Measurements from ENCODE around the gene ST3GAL2.
"Not testable (repeated sequence)": the region's sequence is repeated elsewhere in the genome, so short reads cannot be mapped to it uniquely, and the experiment has no call there.

The ST3GAL2 gene

GRCh38 chr16:70381604-70382342 lies 57.1 kb downstream of the ST3GAL2 start:
- no peak for DNase-seq

DNA sequence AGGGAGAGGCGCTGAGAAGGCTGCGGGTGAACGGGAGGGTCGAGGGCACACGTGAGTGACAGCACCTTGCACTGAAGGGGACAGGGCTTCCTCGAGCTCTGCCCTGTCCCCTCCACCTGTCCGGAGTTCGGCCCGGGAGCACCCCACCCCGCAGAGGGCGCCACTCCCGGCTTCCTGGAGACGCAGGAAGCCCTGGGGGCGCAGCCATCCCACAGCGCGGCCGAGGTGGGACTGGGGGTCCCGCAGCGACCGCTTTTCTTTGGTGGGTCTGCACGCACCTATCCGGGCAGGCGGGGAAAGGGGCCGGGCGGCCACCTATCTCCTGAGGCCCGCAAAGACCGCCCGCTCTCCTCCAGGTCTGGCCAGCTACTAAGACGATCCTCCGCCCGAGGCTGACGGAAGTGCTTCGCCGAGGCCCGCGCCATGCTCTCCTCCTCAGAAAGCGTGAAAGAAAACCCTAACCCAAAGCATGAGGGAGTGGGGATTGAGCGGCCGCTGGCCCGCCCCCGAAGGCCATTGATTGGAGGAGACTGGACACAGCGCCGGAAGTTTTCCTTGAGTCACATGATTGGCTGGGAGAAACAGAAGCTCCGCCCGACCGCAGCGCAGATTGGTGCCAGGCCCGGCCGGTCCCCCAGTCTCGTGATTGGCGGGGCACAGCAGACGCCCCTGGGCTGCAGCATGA lies 57.8 kb downstream of the ST3GAL2 start:
- peak; percentile 98 for DNase-seq

DNA sequence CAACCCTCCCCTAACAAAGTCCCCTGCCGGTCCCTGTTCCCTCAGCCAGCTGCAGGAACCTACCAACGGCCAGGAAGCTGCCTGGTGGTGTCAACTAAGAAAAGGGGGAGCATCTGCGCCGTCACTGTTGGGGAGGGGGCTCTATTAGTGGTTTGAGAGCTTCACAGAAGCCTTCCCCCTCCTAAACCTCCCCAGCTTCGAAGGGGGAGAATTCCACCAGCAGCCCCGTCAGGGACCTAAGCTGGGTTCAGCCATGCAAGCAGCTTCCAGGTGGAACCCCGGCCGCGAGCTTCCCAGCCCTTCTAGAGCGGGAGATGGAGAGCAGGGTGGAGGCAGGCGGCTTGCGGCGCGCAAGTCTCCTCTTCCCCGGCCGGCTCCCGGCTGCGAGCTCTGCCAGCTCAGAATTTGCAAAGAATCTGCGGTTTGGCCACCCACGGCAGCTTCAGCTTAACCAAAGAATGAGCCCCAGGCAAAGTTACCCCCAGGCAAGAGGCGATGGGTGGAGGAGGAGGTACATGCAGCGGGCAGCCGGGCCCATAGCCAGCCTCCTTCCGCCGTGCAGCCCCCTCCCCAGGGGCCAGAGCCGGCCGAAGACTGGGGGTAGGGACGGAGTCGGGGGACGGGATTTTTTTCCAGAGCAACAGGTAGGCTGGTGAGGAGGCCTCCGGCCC lies 58.5 kb downstream of the ST3GAL2 start:
- peak; percentile 96 for DNase-seq

DNA sequence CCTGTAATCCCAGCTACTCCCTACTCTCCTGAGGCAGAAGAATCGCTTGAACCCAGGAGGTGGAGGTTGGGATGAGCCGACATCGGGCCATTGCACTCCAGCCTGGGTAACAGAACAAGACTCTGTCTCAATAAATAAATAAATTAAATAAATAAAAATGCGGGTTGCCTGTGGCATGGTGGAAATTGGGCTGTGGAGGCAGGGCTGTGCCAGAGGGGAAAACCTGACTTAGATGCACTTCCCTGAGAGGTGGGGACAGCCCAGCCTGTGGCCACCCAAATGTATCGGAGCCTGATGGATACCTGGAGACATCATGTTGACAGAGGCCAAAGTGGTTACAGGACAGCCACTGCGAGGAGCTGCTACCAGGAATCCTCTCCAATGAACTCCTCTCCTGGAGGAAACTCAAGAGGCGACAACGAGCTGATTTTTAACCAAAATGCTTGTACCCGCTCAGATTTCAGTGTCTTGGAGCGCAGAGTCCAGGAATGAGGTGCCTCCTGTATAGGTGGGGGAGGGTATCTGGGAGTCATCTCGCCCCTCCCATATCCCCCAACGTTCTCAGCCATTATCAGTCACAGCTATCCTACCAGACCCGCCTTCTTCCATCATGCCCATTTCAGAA lies 59.9 kb downstream of the ST3GAL2 start:
- DNase-seq: no peak

- DNase-seq: no peak
These were observed 61.1 kb downstream of the ST3GAL2 start for GRCh38 chr16:70377782-70378181.

DNA sequence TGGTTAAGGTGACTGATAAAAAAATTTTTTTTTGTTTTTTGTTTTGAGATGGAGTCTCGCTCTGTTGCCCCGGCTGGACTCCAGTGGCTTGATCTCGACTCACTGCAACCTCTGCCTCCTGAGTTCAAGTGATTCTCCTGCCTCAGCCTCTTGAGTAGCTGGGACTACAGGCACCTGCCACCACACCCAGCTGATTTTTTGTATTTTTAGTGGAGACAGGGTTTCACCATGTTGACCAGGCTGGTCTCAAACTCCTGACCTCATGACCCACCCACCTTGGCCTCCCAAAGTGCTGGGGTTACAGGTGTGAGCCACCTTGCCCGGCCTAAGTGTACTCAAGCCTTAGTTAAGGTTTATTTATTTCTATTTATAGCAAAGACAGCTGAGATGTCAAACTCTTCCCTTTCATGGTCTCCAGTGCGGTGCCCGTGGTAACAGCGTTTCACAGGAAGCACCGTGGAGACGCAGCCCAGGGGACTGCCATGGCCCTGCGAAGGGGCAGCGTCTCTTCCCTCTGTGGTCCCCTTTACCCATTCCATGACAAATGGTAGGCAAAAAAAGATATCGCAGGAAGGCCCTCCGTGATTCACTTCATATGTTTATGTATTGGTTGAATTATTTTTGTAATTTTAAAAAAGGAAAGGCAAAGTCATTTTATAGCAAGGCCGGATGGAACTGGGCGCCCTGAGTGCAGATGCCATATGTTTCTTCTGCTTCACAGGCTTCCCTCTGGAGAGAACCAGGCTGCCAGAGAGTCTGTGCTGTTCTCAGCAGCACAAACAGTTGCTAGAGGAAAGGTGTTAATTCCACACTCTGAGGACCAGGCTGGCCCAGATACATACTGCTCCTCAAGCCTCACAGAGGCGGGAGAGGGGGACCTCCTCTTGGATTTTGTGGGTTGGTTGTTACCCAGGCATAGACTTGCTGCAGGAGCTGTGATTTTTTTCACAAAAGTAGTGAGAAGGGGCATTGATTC lies 63.0 kb downstream of the ST3GAL2 start:
- no peak for DNase-seq

- DNase-seq: no peak
These were observed 64.7 kb downstream of the ST3GAL2 start for GRCh38 chr16:70374213-70374612.

DNA sequence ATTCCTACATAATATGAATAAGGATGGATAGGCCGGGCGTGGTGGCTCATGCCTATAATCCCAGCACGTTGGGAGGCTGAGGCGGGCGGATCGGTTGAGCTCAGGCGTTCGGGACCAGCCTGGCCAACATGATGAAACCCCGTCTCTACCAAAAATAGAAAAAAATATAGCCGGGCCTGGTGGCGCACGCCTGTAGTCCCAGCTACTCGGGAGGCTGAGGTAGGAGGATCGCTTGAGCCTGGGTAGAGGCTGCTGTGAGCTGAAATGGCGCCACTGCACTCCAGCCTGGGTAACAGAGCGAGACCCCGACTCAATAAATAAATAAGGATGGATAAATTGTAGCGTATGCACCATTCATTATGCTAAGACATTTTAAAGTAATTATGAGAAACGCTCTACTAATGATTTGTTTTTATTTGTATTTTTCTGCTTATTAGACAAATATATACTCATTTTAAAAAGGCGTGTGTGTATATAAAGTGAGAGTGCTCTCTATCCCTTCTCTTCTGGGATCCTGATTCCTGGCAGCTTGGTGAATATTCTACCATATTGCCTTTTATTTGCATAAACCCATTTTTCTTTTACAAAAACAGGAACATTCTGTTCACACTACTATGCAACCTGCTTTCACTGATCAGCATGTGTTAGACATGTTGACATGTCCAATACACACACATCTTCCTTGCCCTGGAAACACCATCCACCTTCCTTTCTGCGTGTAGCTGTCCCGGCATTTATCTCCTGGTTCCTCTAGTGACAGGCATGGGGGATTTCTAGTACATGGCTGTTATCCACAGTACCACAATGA lies 65.8 kb downstream of the ST3GAL2 start:
- no peak for DNase-seq

DNA sequence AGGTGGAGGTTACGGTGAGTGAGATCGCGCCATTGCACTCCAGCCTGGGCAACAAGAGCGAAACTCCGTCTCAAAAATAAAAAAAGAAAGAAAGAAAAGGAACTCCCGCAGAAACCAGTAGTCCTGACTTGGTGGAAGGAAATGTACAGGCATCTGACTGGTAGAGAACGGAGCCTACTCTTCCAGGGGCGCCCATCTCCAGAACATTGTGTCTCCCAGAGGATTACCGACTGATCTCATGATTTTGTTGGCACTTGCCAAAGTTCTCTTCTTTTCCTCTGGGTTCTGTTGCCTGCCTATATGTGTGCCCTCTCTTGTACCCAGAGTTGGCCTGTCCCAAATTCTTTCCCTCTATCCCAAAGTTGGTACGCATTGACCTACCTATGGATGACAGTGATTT lies 68.0 kb downstream of the ST3GAL2 start:
- no peak for DNase-seq

GRCh38 chr16:70370145-70370544 lies 68.8 kb downstream of the ST3GAL2 start:
- DNase-seq: peak; percentile 38

DNA sequence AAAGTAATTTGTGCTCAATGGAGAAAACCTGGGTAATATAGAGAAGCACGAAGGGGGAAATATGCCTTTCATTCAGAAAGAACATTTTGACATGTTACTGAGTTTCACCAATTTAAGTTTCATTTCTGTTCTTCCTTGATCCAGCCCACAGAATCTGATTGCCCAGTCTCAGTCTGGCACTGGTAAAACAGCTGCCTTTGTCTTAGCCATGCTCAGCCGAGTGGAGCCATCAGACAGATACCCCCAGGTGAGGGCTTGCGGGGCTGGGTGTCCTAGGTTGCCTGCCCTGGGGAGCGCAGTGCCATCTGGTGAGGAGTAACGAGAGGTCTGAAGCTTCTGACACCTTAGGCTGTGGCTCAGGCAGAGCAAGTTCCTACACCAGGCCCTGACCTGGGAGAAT lies 74.5 kb downstream of the ST3GAL2 start:
- no peak for DNase-seq

DNA sequence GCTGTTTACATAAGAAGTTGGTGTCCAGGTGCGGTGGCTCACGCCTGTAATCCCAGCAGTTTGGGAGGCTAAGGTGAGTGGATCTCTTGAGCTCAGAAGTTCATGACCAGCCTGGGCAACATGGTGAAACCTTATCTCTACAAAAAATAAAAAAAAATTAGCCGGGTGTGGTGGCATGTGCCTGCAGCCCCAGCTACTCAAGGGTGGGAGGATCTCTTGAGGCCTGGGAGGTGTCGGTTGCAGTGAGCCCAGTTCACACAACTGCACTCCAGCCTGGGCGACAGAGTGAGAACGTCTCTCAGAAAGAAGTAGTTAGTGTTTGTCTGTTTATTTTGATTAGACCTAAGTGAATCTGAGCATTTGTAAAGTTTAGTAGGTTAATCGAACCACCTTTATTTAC lies 79.3 kb downstream of the ST3GAL2 start:
- no peak for DNase-seq

DNA sequence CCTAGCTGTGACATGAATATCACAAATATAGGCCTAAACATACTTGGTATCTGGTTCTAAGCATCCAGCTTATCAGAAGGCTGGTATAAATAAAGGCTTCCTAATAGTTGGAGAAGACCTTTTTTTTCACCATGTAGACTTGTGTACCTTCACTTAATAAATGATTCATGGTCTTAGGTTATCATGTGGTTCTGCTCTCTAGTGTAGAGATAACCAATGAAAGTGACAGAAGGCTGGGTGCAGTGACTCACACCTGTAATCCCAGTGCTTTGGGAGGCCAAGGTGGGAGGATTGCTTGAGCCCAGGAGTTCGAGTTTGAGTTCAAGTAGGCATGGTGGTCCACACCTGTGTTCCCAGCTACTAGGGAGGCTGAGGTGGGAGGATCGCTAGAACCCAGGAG lies 89.1 kb downstream of the ST3GAL2 start:
- no peak for DNase-seq

DNA sequence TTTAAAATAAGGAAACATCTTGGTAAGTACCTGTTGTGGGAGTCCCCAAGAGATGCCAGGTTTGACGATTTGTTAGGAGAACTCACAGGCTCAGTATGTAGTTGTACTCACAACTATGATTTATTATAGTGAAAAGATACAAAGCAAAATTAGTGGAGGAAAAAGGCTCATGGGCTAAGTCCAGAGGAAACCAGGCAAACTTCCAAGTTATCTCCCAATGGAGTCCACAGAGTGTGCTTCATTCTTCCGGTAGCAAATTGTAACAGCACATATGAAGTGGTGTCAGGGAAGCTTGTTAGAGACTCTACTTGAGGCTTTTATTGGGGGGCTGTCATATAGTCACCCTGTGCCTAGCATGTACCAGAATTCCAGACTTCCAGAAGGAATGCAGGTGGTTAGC lies 89.9 kb downstream of the ST3GAL2 start:
- DNase-seq: no peak

DNA sequence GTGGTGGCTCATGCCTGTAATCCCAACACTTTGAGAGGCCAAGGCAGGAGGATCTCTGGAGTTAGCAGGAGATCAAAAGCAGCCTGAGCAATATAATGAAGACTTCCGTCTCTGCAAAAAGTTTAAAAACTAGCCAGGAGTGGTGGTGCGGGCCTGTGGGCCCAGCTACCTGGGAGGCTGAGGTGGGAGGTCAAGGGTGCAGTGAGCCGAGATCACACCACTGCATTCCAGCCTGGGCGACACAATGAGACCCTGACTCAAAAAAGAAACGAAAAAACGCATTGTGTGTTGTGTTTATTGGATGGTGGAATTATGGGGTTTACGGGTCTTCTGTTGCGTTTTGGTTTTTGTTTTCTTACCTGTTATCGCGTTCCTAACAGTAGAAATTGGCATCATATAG lies 93.1 kb downstream of the ST3GAL2 start:
- no peak for DNase-seq

DNA sequence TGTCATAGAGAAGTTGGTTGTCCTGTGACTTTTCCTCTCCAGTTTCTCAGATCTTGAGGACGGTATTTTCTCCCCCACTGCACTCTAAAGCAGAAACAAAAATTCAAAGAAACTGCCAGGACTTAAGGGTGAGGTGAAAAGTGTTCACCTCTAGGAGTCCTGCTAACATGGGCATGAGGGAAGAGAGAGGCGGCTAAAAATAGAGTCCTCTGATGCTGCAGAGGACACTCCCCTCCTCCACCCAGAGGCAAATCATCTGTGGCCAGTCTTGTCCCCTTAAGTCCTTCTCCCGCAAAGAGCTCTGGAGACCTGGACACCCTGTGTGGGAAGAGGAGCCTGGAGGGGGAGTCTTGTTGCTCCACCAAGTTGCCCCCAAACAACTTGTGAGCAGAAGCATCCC lies 96.9 kb downstream of the ST3GAL2 start:
- DNase-seq: no peak

GRCh38 chr16:70341600-70341999 lies 97.3 kb downstream of the ST3GAL2 start:
- no peak for DNase-seq

DNA sequence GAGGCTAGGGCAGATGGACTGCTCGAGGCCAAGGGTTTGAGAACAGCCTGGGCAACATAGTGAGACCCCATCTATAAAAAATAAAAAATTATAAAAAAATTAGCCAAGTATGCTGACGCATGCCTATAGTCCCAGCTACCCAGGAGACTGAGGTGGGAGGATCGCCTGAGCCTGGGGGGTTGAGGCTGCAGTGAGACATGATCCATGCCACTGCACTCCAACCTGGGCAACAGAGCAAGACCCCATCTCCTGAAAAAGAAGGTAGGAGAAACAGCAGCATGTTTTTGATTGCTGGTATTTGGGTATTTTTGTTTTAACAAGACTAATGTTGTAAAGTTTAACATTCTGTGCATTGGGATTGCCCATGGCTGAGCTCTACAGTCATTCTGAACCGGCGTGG lies 101.1 kb downstream of the ST3GAL2 start:
- DNase-seq: no peak

- DNase-seq: not testable (repeated sequence)
These were observed 106.2 kb downstream of the ST3GAL2 start for GRCh38 chr16:70332728-70333127.

- peak; percentile 9 for DNase-seq
These were observed 107.1 kb downstream of the ST3GAL2 start for GRCh38 chr16:70331588-70332358.
